ENCODE measurements around the gene DNLZ.

The DNLZ gene

DNA sequence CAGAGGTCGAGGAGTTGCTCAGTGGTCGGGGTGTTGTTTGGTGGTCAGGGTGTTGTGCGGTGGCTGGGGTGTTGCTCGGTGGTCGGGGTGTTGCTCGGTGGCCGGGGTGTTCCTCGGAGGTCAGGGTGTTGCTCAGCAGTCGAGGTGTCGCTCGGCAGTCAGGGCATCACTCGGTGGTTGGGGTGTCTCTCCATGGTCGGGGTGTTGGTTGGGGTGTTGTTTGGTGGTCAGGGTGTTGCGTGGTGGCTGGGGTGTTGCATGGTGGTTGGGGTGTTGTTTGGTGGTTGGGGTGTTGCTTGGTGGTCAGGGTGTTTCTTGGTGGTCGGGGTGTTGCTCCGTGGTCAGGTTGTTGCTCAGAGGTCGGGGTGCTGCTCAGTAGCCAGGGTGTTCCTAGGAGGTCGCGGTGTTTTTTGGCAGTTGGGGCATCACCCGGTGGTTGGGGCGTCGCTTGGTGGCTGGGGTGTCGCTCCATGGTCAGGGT is 47.2 kb downstream of the DNLZ start:
- no peak overlapping the region for H3K4me3 ChIP-seq (ENCODE audit: low read length)
- no peaks in the 10 kb centered on the region for H3K4me1 ChIP-seq (ENCODE audit: low read length)
- H3K79me2 ChIP-seq (ENCODE audit: low read length) = no peaks in the 10 kb centered on the region
- H3K9ac ChIP-seq (ENCODE audit: low read length) = no peak overlapping the region
- no peaks in the 10 kb centered on the region for H3K36me3 ChIP-seq (replicated peaks; ENCODE audit: low read depth, low read length)
- H4K20me1 ChIP-seq (ENCODE audit: insufficient read depth, low read length) = no peaks in the 10 kb centered on the region
- H3K9me3 ChIP-seq (ENCODE audit: insufficient read depth, low read length) = peaks cover 6% of the 10 kb centered on the region; the same call in 1 of the 2 replicates
- no peaks in the 10 kb centered on the region for H3K27me3 ChIP-seq (ENCODE audit: low read depth, low read length)
- no peak overlapping the region for H2AFZ ChIP-seq (ENCODE audit: low read depth, low read length)
- no peak overlapping the region for H3K27ac ChIP-seq (ENCODE audit: low read length)
- no peak overlapping the region for H3K4me2 ChIP-seq (ENCODE audit: low read length)
- TF ChIP-seq, protein P1, sequence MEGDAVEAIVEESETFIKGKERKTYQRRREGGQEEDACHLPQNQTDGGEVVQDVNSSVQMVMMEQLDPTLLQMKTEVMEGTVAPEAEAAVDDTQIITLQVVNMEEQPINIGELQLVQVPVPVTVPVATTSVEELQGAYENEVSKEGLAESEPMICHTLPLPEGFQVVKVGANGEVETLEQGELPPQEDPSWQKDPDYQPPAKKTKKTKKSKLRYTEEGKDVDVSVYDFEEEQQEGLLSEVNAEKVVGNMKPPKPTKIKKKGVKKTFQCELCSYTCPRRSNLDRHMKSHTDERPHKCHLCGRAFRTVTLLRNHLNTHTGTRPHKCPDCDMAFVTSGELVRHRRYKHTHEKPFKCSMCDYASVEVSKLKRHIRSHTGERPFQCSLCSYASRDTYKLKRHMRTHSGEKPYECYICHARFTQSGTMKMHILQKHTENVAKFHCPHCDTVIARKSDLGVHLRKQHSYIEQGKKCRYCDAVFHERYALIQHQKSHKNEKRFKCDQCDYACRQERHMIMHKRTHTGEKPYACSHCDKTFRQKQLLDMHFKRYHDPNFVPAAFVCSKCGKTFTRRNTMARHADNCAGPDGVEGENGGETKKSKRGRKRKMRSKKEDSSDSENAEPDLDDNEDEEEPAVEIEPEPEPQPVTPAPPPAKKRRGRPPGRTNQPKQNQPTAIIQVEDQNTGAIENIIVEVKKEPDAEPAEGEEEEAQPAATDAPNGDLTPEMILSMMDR (IDR thresholded peaks at IDR 0.05; ENCODE audit: low read depth, low read length) = no peak
- TF ChIP-seq EZH2phosphoT487 (IDR thresholded peaks at IDR 0.05; ENCODE audit: low read depth) = no peak

DNA sequence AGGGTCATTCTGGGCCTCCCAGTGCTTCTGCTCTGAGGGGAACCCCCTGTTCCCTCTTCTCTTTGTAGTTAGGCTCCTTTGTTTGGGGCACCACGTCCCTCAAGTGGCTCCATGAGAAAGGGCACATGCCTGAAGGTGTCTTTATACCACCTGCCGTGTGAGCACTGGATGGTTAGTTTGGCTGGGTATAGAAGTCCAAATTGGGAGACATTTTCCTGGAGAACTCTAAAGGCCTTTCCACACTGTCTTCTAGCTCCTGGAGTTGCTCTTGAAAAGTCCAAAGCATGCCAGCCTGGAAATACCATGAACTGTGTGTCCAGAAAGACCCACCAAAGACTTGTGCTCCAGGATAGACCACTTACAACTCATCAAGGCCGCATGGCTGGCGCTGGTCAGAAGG is 48.6 kb downstream of the DNLZ start:
- Histone ChIP-seq H3K4me3 (ENCODE audit: low read length) (no peak overlapping the region), H4K20me1 (ENCODE audit: insufficient read depth, low read length) (no peaks in the 10 kb centered on the region), H3K79me2 (ENCODE audit: low read length) (no peaks in the 10 kb centered on the region), H3K36me3 (replicated peaks; ENCODE audit: low read depth, low read length) (no peaks in the 10 kb centered on the region), H3K4me2 (ENCODE audit: low read length) (no peak overlapping the region), H3K27ac (ENCODE audit: low read length) (no peak overlapping the region), H2AFZ (ENCODE audit: low read depth, low read length) (no peak overlapping the region), H3K9ac (ENCODE audit: low read length) (no peak overlapping the region), H3K4me1 (ENCODE audit: low read length) (no peaks in the 10 kb centered on the region), H3K27me3 (ENCODE audit: low read depth, low read length) (no peaks in the 10 kb centered on the region), H3K9me3 (ENCODE audit: insufficient read depth, low read length) (peaks cover 6% of the 10 kb centered on the region; the same call in 1 of the 2 replicates)
- TF ChIP-seq, protein P1 (IDR thresholded peaks at IDR 0.05; ENCODE audit: low read depth, low read length) = no peak

DNA sequence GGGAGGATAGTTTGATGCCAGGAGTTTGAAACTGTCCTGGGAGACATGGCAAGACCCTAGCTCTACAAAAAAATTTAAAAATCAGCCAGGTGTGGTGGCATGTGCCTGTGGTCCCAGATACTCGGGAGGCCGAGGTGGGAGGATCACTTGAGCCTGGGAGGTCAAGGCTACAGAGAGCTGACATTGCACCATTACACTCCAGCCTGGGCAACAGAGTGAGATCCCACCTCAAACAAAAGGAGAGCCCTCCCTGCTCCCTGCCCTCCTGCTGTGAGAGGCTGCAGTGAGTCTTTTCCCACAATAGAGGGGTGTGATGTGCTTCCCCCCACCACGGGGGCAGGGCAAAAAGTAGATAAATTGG is 49.5 kb downstream of the DNLZ start:
- Histone ChIP-seq H3K36me3 (replicated peaks; ENCODE audit: low read depth, low read length) (no peaks in the 10 kb centered on the region), H3K27me3 (ENCODE audit: low read depth, low read length) (no peaks in the 10 kb centered on the region), H3K4me2 (ENCODE audit: low read length) (no peak overlapping the region), H3K4me3 (ENCODE audit: low read length) (no peak overlapping the region), H4K20me1 (ENCODE audit: insufficient read depth, low read length) (no peaks in the 10 kb centered on the region), H3K9ac (ENCODE audit: low read length) (no peak overlapping the region), H2AFZ (ENCODE audit: low read depth, low read length) (no peak overlapping the region), H3K9me3 (ENCODE audit: insufficient read depth, low read length) (peaks cover 6% of the 10 kb centered on the region; the same call in 1 of the 2 replicates), H3K4me1 (ENCODE audit: low read length) (no peaks in the 10 kb centered on the region), H3K27ac (ENCODE audit: low read length) (no peak overlapping the region), H3K79me2 (ENCODE audit: low read length) (no peaks in the 10 kb centered on the region)
- TF ChIP-seq EZH2phosphoT487 (IDR thresholded peaks at IDR 0.05; ENCODE audit: low read depth) = no peak
- TF ChIP-seq, protein P1 (IDR thresholded peaks at IDR 0.05; ENCODE audit: low read depth, low read length) = no peak

DNA sequence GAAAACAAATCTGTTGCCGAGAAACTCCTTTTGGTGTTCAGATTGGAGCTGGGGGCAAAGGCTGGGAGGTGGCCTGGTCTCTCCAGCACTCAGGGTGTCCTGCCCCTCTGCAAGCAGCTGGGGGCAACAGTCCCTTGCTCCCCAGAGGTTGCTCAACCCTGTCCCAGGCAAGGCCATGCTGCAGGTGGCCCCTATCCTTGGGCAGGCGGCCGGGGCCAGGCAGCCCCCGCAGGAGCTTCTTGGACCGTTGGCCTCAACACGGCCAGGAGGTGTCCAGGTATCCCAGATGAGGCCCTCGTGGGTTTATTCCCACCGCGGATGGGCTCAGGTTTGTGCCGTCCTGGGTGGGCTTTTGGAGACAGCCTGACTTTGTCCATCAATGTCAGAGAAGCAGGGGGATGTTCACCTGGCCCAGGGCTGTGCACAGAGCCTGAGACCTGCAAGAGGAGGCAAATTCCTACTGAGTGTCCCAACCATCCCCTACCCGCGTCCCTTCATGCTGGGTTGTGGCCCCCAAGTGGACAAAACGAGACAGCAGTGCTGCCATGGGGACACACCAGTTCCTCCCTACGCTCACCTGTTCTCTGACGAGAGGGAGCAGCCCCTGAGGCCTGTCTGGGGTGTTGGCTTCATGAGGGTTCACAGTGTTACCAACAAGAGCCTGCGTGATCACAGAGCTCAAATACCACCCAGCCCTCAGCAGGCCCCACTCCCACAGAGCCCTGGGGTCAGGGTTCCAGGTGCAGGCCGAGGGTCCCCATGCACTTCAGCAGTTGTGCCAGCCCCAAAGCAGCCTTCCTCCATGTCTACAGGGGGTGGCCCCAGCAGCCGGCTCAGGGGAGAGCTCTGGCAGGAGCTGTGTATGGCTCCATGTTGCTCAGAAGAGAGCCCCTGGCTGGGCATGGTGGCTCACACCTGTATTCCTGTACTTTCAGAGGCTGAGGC is 50.2 kb downstream of the DNLZ start:
- Histone ChIP-seq H3K4me2 (ENCODE audit: low read length) (no peak overlapping the region), H4K20me1 (ENCODE audit: insufficient read depth, low read length) (no peaks in the 10 kb centered on the region), H3K79me2 (ENCODE audit: low read length) (no peaks in the 10 kb centered on the region), H3K27me3 (ENCODE audit: low read depth, low read length) (no peaks in the 10 kb centered on the region), H3K4me1 (ENCODE audit: low read length) (no peaks in the 10 kb centered on the region), H3K9me3 (ENCODE audit: insufficient read depth, low read length) (peaks cover 10% of the 10 kb centered on the region), H3K36me3 (replicated peaks; ENCODE audit: low read depth, low read length) (no peaks in the 10 kb centered on the region), H3K4me3 (ENCODE audit: low read length) (no peak overlapping the region), H3K27ac (ENCODE audit: low read length) (no peak overlapping the region), H2AFZ (ENCODE audit: low read depth, low read length) (no peak overlapping the region), H3K9ac (ENCODE audit: low read length) (no peak overlapping the region)
- TF ChIP-seq, protein P1 (IDR thresholded peaks at IDR 0.05; ENCODE audit: low read depth, low read length) = no peak
- no peak for TF ChIP-seq EZH2phosphoT487 (IDR thresholded peaks at IDR 0.05; ENCODE audit: low read depth)

Measured in OCI-LY3 (cell line).